GM19328 (cell line): Measurements from ENCODE around the gene SORCS2.
"Not testable (repeated sequence)": the region's sequence is repeated elsewhere in the genome, so short reads cannot be mapped to it uniquely, and the experiment has no call there.

Experiments
- ATAC-seq: cut with Tn5 transposase; IDR thresholded peaks from one replicate; pipeline ENCODE4 v1.9.1; 2021; ENCODE audit warnings: mild to moderate bottlenecking, moderate library complexity; ENCODE audit not compliant: unreplicated experiment

The SORCS2 gene

GRCh38 chr4:7433376-7434140 lies 241.2 kb downstream of the SORCS2 start:
- ATAC-seq: no peak

- no peak for ATAC-seq
Observed at GRCh38 chr4:7434141-7434765, 241.9 kb downstream of the SORCS2 start.

- ATAC-seq: no peak
Observed at GRCh38 chr4:7434766-7435150, 242.4 kb downstream of the SORCS2 start, which contains the start of gene PSAPL1. Gene PSAPL1, minus strand, starts transcription at chr4:7434930. Its CDS starts 51 bp downstream, at chr4:7434879.

- no peak for ATAC-seq
Observed at GRCh38 chr4:7435471-7436061, 243.2 kb downstream of the SORCS2 start.

- ATAC-seq: no peak
Observed at GRCh38 chr4:7436256-7436655, 243.9 kb downstream of the SORCS2 start.

GRCh38 chr4:7439699-7440098 lies 247.4 kb downstream of the SORCS2 start:
- ATAC-seq: no peak

- no peak for ATAC-seq
Observed at GRCh38 chr4:7441201-7441600, 248.9 kb downstream of the SORCS2 start.

GRCh38 chr4:7442574-7443162 lies 250.3 kb downstream of the SORCS2 start:
- no peak for ATAC-seq

- ATAC-seq: no peak
Observed at GRCh38 chr4:7444314-7444713, 252.0 kb downstream of the SORCS2 start.

- ATAC-seq: no peak
Observed at GRCh38 chr4:7444731-7445130, 252.4 kb downstream of the SORCS2 start.

GRCh38 chr4:7447236-7447635 lies 254.9 kb downstream of the SORCS2 start:
- ATAC-seq: no peak

GRCh38 chr4:7448036-7448435 lies 255.7 kb downstream of the SORCS2 start:
- ATAC-seq: no peak

GRCh38 chr4:7450775-7451433 lies 258.6 kb downstream of the SORCS2 start:
- ATAC-seq: no peak

- ATAC-seq: no peak
Observed at GRCh38 chr4:7451434-7451789, 259.1 kb downstream of the SORCS2 start.

GRCh38 chr4:7451800-7452199 lies 259.5 kb downstream of the SORCS2 start:
- ATAC-seq: no peak

- ATAC-seq: not testable (repeated sequence)
Observed at GRCh38 chr4:7452802-7453201, 260.5 kb downstream of the SORCS2 start.

- no peak for ATAC-seq
Observed at GRCh38 chr4:7457201-7458065, 265.1 kb downstream of the SORCS2 start.

- ATAC-seq: no peak
Observed at GRCh38 chr4:7458066-7458425, 265.7 kb downstream of the SORCS2 start.

- ATAC-seq: no peak
Observed at GRCh38 chr4:7458477-7458876, 266.1 kb downstream of the SORCS2 start.

- no peak for ATAC-seq
Observed at GRCh38 chr4:7459471-7459870, 267.1 kb downstream of the SORCS2 start.
